Gastroesophageal sphincter (tissue), 3 donors: ENCODE data around the gene MCM3AP.

ENCODE experiments used
- POLR2A ChIP-seq, 2 donors: fragments of 450-650 bp; IDR thresholded peaks; one replicate each; pipeline ENCODE4 v1.6.1; 2017; ENCODE audit warnings: antibody characterized with exemption in 2 of 2, mild to moderate bottlenecking in 2 of 2, moderate library complexity in 1 of 2
- TF ChIP-seq, protein P1 (sequence below), 4 experiments: fragments of 200-600 bp in 2 of 4; fragments of 450-650 bp in 2 of 4; sonication (generic) in 1 of 4; IDR thresholded peaks; one replicate each; pipeline ENCODE4 v1.5.1; 2017 to 2019; ENCODE audit warnings: antibody characterized with exemption in 4 of 4, mild to moderate bottlenecking in 2 of 4, moderate library complexity in 2 of 4

DNA sequence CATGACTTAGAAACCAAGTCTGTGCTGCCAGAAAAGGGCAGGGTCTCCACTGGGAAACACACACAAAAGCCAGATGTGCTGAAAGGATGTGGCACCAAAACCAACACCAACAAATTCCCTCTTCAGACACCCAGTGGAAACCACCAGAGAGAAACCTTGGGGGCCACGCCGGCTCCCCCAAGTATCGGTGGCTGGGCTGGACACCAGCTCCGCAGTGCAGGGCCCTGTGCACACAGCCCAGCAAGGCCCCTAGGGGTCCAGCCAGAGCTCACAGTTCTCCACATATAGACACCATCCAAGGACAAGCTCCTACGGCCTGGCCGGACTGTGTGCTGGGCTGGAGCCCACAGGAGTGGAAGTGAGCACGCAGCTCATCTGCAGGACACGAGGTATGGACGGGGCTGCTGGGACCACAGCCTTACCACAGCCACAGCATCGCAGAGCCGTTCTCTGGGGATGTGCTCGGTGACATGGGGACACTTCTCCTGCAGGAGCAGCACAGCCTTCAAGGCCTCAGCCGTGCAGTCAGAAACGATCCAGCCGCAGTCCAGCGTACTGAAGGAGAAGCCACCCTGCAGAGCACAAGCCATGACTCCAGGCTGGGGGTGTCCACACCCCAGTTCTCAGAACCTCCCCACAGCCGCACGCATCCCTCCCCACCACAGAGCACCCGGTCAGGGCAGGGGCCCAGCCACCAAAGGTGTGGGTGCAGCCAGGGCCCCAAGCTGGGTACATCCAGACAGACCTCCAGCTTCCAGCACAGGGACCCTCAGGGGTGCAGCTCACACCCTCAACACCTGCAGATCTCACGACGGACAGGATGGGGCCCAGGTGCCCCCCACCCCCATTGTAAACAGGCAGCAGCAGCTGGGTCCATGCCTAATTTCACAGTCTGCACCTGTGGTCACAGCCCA, 78.1 kb downstream of the MCM3AP start:
- no peak for TF ChIP-seq POLR2A (IDR thresholded peaks at IDR 0.05)
- TF ChIP-seq, protein P1, sequence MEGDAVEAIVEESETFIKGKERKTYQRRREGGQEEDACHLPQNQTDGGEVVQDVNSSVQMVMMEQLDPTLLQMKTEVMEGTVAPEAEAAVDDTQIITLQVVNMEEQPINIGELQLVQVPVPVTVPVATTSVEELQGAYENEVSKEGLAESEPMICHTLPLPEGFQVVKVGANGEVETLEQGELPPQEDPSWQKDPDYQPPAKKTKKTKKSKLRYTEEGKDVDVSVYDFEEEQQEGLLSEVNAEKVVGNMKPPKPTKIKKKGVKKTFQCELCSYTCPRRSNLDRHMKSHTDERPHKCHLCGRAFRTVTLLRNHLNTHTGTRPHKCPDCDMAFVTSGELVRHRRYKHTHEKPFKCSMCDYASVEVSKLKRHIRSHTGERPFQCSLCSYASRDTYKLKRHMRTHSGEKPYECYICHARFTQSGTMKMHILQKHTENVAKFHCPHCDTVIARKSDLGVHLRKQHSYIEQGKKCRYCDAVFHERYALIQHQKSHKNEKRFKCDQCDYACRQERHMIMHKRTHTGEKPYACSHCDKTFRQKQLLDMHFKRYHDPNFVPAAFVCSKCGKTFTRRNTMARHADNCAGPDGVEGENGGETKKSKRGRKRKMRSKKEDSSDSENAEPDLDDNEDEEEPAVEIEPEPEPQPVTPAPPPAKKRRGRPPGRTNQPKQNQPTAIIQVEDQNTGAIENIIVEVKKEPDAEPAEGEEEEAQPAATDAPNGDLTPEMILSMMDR (IDR thresholded peaks at IDR 0.05), result no peak
